Measurements from ENCODE around the gene AGBL4.

DNA sequence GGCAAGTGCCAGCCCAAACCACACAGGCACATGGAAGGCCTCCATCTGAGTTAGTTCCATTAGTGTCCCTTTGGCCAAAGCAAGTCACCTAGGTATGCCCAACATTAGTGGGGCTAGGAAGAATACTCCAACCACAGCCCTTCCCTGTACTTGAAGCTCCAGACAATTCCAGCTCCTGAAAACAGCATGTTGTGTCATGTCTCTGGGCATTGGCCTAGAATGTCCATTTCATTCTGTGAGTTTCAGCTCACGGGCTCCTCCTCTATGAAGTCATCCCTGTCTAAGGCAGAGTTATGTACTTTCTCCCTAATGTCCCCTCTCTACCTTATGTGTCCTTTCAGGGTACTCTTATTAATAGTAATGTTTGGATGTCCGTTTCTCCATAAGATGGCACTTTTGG, 1455.3 kb downstream of the AGBL4 start:
- TF ChIP-seq EP300 (IDR thresholded peaks at IDR 0.05), result no peak
- TF ChIP-seq CTCF (IDR thresholded peaks at IDR 0.05), result no peak
- no peak for TF ChIP-seq POLR2A (IDR thresholded peaks at IDR 0.05)
